CD4-positive, alpha-beta T cell treated with Interferon alpha-2 for 1 hour (primary cell): Measurements from ENCODE around the gene MLPH.
"Not testable (repeated sequence)": the region's sequence is repeated elsewhere in the genome, so short reads cannot be mapped to it uniquely, and the experiment has no call there.

Source experiments
- DNase-seq, 2 donors: peaks; one replicate each; pipeline ENCODE4 v3.0.0-alpha.2; 2020 to 2022

Gene MLPH

GRCh38 chr2:237459226-237459625 is 27.8 kb upstream of the MLPH start:
- no peak for DNase-seq

GRCh38 chr2:237459741-237460174 is 27.3 kb upstream of the MLPH start:
- DNase-seq, result no peak

GRCh38 chr2:237464757-237465391 is 22.2 kb upstream of the MLPH start:
- DNase-seq, result no peak

- no peak for DNase-seq
Measured at GRCh38 chr2:237465515-237466148, 21.4 kb upstream of the MLPH start.

GRCh38 chr2:237466211-237466610 is 20.8 kb upstream of the MLPH start:
- DNase-seq, result no peak

GRCh38 chr2:237467447-237468179 is 19.4 kb upstream of the MLPH start:
- DNase-seq, result no peak

GRCh38 chr2:237469410-237469809 is 17.6 kb upstream of the MLPH start:
- not testable (repeated sequence) for DNase-seq

- DNase-seq, result no peak
Measured at GRCh38 chr2:237469849-237470248, 17.2 kb upstream of the MLPH start.

GRCh38 chr2:237470914-237471313 is 16.1 kb upstream of the MLPH start:
- DNase-seq, result no peak

- DNase-seq, result peak; percentile 21 to 44
Measured at GRCh38 chr2:237471438-237472186, 15.4 kb upstream of the MLPH start.

- DNase-seq, result no peak
Measured at GRCh38 chr2:237472187-237472712, 14.8 kb upstream of the MLPH start.

GRCh38 chr2:237472909-237473877 is 13.9 kb upstream of the MLPH start:
- DNase-seq, result no peak

- no peak for DNase-seq
Measured at GRCh38 chr2:237473878-237474441, 13.1 kb upstream of the MLPH start.

GRCh38 chr2:237474442-237474911 is 12.6 kb upstream of the MLPH start:
- no peak for DNase-seq

GRCh38 chr2:237474931-237475703 is 11.9 kb upstream of the MLPH start:
- peak; percentile 71 to 78 for DNase-seq

- DNase-seq, result peak in 1 of 2 donors; percentile 17
Measured at GRCh38 chr2:237475704-237476141, 11.3 kb upstream of the MLPH start.

- DNase-seq, result no peak
Measured at GRCh38 chr2:237478095-237478494, 9.0 kb upstream of the MLPH start.

GRCh38 chr2:237478979-237479378 is 8.1 kb upstream of the MLPH start:
- no peak for DNase-seq

- DNase-seq, result no peak
Measured at GRCh38 chr2:237479747-237480146, 7.3 kb upstream of the MLPH start.

- no peak for DNase-seq
Measured at GRCh38 chr2:237480556-237480955, 6.5 kb upstream of the MLPH start.
